K562 (cell line): ENCODE measurements around the gene OSBPL3. TPM values are rescaled to one million over a fixed set of nuclear protein-coding genes. Genes with fewer than 3 reads are reported as not detected.

ENCODE experiments used
- ATAC-seq: fragments of 200-7000 bp; cut with Tn5 transposase; 3 replicates; pipeline ENCODE4 v1.9.1; 2020; ENCODE audit warnings: moderate library complexity
- BruUV-seq: library from RNA; stranded (reverse); fragments of 400-500 nt; replicated peaks from 2 replicates; lab custom pipeline; 2021; lab: Mats Ljungman, UMichigan
- CTCF ChIA-PET: fragments of 300-600 bp; formaldehyde crosslinking; extraction: SDS; loops from one replicate; lab custom pipeline; 2021; ENCODE audit warnings: low intra/inter-chr PET ratio; lab: Yijun Ruan, JAX
- POLR2A ChIA-PET: fragments of 300-600, 350-650 bp; sonication (Branson Sonifier 250); formaldehyde crosslinking; extraction: SDS; loops from one replicate; lab custom pipeline; 2021; ENCODE audit warnings: antibody characterized with exemption, inconsistent platforms; lab: Yijun Ruan, JAX
- DNase-seq, 4 experiments: peaks; one replicate each; pipeline versions ENCODE4 v3.0.0 to v3.0.0-alpha.2; 2011 to 2018; ENCODE audit warnings: low spot score in 3 of 4, mixed read lengths in 3 of 4; ENCODE audit errors: extremely low read depth in 1 of 4
- FAIRE-seq: peaks from 2 replicates; lab custom pipeline; 2011; peaks lifted over from hg19 to GRCh38; lab: Jason Lieb, UNC
- H2AFZ ChIP-seq: 2 replicates; pipeline ENCODE4 v1.6.0; 2011; ENCODE audit warnings: low read depth, low read length, control low read depth, inconsistent platforms
- H3K27ac ChIP-seq: fragments of 200-600 bp; 3 replicates; pipeline ENCODE4 v1.8.0; 2011; ENCODE audit warnings: low read depth, mild to moderate bottlenecking, control low read depth, inconsistent platforms, low read length, moderate library complexity, mixed read lengths; ENCODE audit errors: extremely low read depth
- H3K27me3 ChIP-seq, 2 experiments: fragments of 300-600 bp in 1 of 2; 2 replicates in 1 of 2; 3 replicates in 1 of 2; pipeline versions ENCODE4 v1.6.0 to v1.8.0; 2011; ENCODE audit warnings: inconsistent platforms in 2 of 2, low read length in 2 of 2, mild to moderate bottlenecking in 1 of 2, mixed read lengths in 1 of 2, moderate library complexity in 1 of 2; ENCODE audit not compliant: control insufficient read depth in 2 of 2, insufficient read depth in 2 of 2
- H3K36me3 ChIP-seq: fragments of 300-600 bp; 3 replicates; pipeline ENCODE4 v1.8.0; 2011; ENCODE audit warnings: mild to moderate bottlenecking, low read length, inconsistent platforms; ENCODE audit not compliant: control insufficient read depth, insufficient read depth
- H3K4me1 ChIP-seq, 2 experiments: fragments of 200-600 bp in 1 of 2; replicated peaks in 1 of 2; 2 replicates in 1 of 2; 3 replicates in 1 of 2; pipeline versions ENCODE4 v1.5.1 to v1.8.0; 2011; ENCODE audit warnings: inconsistent platforms in 2 of 2, low read length in 2 of 2, mild to moderate bottlenecking in 1 of 2, mixed read lengths in 1 of 2, moderate library complexity in 1 of 2; ENCODE audit not compliant: control insufficient read depth in 2 of 2, insufficient read depth in 2 of 2
- H3K4me2 ChIP-seq: 2 replicates; pipeline ENCODE4 v1.6.1; 2011; ENCODE audit warnings: low read length, control low read depth, inconsistent platforms, mixed read lengths; ENCODE audit not compliant: insufficient read depth
- H3K4me3 ChIP-seq: fragments of 200-600 bp; sonication (generic), shearing (Covaris generic); 2 replicates; pipeline ENCODE4 v1.5.1; 2016; ENCODE audit warnings: control low read depth, inconsistent platforms
- H3K79me2 ChIP-seq: fragments of 200-600 bp; 3 replicates; pipeline ENCODE4 v1.8.0; 2011; ENCODE audit warnings: low read length, inconsistent platforms; ENCODE audit not compliant: control insufficient read depth, insufficient read depth
- H3K9ac ChIP-seq, 2 experiments: 2 replicates each; pipeline versions ENCODE4 v1.6.0 to v1.6.1; 2011; ENCODE audit warnings: low read depth in 2 of 2, low read length in 2 of 2, control low read depth in 1 of 2, inconsistent platforms in 1 of 2, mild to moderate bottlenecking in 1 of 2, mixed read lengths in 1 of 2; ENCODE audit not compliant: insufficient read depth in 1 of 2
- H3K9me1 ChIP-seq: one replicate; pipeline ENCODE4 v1.6.0; 2011; ENCODE audit warnings: inconsistent platforms, mild to moderate bottlenecking, low read length, moderate library complexity; ENCODE audit not compliant: control insufficient read depth, insufficient read depth
- H3K9me3 ChIP-seq: replicated peaks from 2 replicates; pipeline ENCODE4 v1.5.1; 2011; ENCODE audit warnings: low read depth, low read length, inconsistent platforms; ENCODE audit not compliant: control insufficient read depth, insufficient read depth
- H4K20me1 ChIP-seq: replicated peaks from 2 replicates; pipeline ENCODE4 v1.6.1; 2011; ENCODE audit warnings: low read length, inconsistent platforms, mixed read lengths; ENCODE audit not compliant: control insufficient read depth, insufficient read depth
- CHCHD3 ChIP-seq: fragments of 250-450 bp; sonication (Bioruptor Pico); IDR thresholded peaks from 2 replicates; pipeline ENCODE4 v2.1.2; 2022; ENCODE audit warnings: mild to moderate bottlenecking
- CXXC5 ChIP-seq: fragments of 250-450 bp; sonication (Bioruptor Pico); IDR thresholded peaks from 2 replicates; pipeline ENCODE4 v1.8.0; 2022; ENCODE audit warnings: inconsistent platforms, mild to moderate bottlenecking, moderate library complexity
- EP400 ChIP-seq: fragments of 450-650 bp; IDR thresholded peaks from 2 replicates; pipeline ENCODE4 v1.6.1; 2017; ENCODE audit warnings: antibody characterized with exemption, mild to moderate bottlenecking, moderate library complexity
- LARP7 ChIP-seq: fragments of 450-650 bp; IDR thresholded peaks from 2 replicates; pipeline ENCODE4 v1.6.1; 2016
- MECOM ChIP-seq: fragments of 250-450 bp; sonication (Bioruptor Pico); IDR thresholded peaks from 2 replicates; pipeline ENCODE4 v1.8.0; 2022; ENCODE audit warnings: inconsistent platforms
- PCBP2 ChIP-seq: fragments of 200-400 bp; formaldehyde crosslinking; IDR thresholded peaks from 2 replicates; pipeline ENCODE4 v1.6.1; 2018; ENCODE audit warnings: low read length, low read depth, mild to moderate bottlenecking, moderate library complexity; ENCODE audit not compliant: poor library complexity, severe bottlenecking
- PHF21A ChIP-seq: fragments of 450-650 bp; IDR thresholded peaks from 2 replicates; pipeline ENCODE4 v1.6.1; 2017; ENCODE audit warnings: low read depth, borderline replicate concordance
- RAD51 ChIP-seq: fragments of 450-650 bp; IDR thresholded peaks from 2 replicates; pipeline ENCODE4 v1.7.1; 2016; ENCODE audit warnings: low read depth, mild to moderate bottlenecking, borderline replicate concordance
- RBFOX2 ChIP-seq: fragments of 200-400 bp; formaldehyde crosslinking; IDR thresholded peaks from 2 replicates; pipeline ENCODE4 v1.6.1; 2017; ENCODE audit warnings: low read depth, mild to moderate bottlenecking, low read length, moderate library complexity
- TGIF2 ChIP-seq: sonication (generic); formaldehyde crosslinking; IDR thresholded peaks from 2 replicates; pipeline ENCODE4 v1.8.1; 2022; ENCODE audit warnings: mild to moderate bottlenecking, missing genetic modification reagents, moderate library complexity
- ZFPM2 ChIP-seq: fragments of 250-450 bp; sonication (Bioruptor Pico); IDR thresholded peaks from 2 replicates; pipeline ENCODE4 v1.5.1; 2022; ENCODE audit warnings: mild to moderate bottlenecking
- ZNF586 ChIP-seq: fragments of 450-650 bp; formaldehyde crosslinking; conservative IDR thresholded peaks from 2 replicates; pipeline ENCODE4 v1.4.0; 2020; ENCODE audit warnings: mild to moderate bottlenecking, moderate library complexity
- ZNF699 ChIP-seq: fragments of 250-450 bp; sonication (Bioruptor Pico); IDR thresholded peaks from 2 replicates; pipeline ENCODE4 v1.8.0; 2021; ENCODE audit warnings: mild to moderate bottlenecking, moderate library complexity; ENCODE audit not compliant: insufficient replicate concordance
- WGBS: fragments of 100-300 bp; shearing (Covaris generic); methylation state at CpG from one replicate; pipeline ENCODE4 v1.1.6; 2016; ENCODE audit warnings: low coverage, mixed read lengths; ENCODE audit not compliant: insufficient coverage; ENCODE audit errors: missing lambda C conversion rate; 5-methylcytosine and 5-hydroxymethylcytosine counted together
- in situ Hi-C: fragments of 300-500 bp; cut with MboI; formaldehyde crosslinking; loops from 4 replicates; pipeline ENCODE4 v1.15.0; 2018; ENCODE audit warnings: inconsistent platforms, mixed read lengths
- intact Hi-C: fragments of 100-400 bp; cut with micrococcal nuclease; formaldehyde crosslinking; loops from 2 replicates; pipeline ENCODE4 v1.14.2; 2022
- polyA plus RNA-seq, 8 experiments: library from polyadenylated mRNA; depleted of rRNA in 4 of 8; stranded (reverse) in 5 of 8; unstranded in 3 of 8; fragments of >200 nt; fragmentation: Nextera tagmentation in 2 of 8; fragmentation: Illumina TruSeq in 1 of 8; extraction: Ambion mirVana in 2 of 8; extraction: Trizol in 1 of 8; gene quantifications; 2 replicates each; pipeline versions ENCODE4 v1.2.1 to v1.2.3, GENCODE V29; 2011 to 2014; ENCODE audit warnings: inconsistent platforms in 1 of 8, missing spikeins in 1 of 8
- total RNA-seq, 7 experiments: library from RNA; depleted of rRNA in 6 of 7; stranded (reverse); fragments of >200 nt in 6 of 7; fragmentation: Illumina TruSeq in 2 of 7; extraction: Trizol in 2 of 7; gene quantifications; 2 replicates each; pipeline versions ENCODE4 v1.2.1 to v1.2.3, GENCODE V29; 2011 to 2021; ENCODE audit warnings: low replicate concordance in 1 of 7
- TF ChIP-seq, protein P1 (sequence below): sonication (generic); formaldehyde crosslinking; IDR thresholded peaks from 2 replicates; pipeline ENCODE4 v1.9.0; 2022; ENCODE audit warnings: mild to moderate bottlenecking, missing genetic modification reagents
- TF ChIP-seq, protein P2 (sequence below): fragments of 450-650 bp; IDR thresholded peaks from one replicate; pipeline ENCODE4 v1.6.1; 2018; ENCODE audit warnings: mild to moderate bottlenecking, moderate library complexity; ENCODE audit not compliant: partially characterized antibody

The OSBPL3 gene
- total and polyA plus RNA-seq, 9 of the 15 experiments (the other 6 are each of a cell fraction or from before 2014, with no cell fraction given), result 4.8 to 37.2 (median 26.5) TPM

DNA sequence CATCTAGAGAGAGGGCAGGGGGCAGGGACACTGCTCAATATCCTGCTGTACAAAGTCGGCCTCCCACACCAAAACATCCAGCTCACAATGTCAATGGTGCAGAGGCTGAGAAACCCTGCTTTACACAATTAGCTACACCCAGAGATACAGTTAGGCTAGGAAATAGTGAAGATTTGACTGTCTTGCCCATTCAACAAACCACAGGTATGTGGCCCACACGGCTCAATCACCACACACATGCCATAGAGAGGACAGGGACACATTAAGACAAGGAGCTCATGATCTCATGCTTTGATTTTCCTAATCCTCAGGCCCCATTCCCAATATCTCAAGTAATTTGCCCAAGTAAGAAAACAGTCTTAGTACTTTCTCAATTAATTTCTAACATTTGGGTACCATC is 110.4 kb downstream of the OSBPL3 start:
- no peak for TF ChIP-seq PCBP2
- TF ChIP-seq LARP7, result no peak
- no peak for TF ChIP-seq EP400
- no peak for TF ChIP-seq CHCHD3 (CRISPR knock-in tag)
- no peak for TF ChIP-seq TGIF2 (CRISPR knock-in tag)
- no peak for TF ChIP-seq CXXC5 (CRISPR knock-in tag)
- no peak for TF ChIP-seq RAD51
- no peak for TF ChIP-seq ZNF699 (CRISPR knock-in tag)
- no peak for TF ChIP-seq RBFOX2
- TF ChIP-seq, protein P1, sequence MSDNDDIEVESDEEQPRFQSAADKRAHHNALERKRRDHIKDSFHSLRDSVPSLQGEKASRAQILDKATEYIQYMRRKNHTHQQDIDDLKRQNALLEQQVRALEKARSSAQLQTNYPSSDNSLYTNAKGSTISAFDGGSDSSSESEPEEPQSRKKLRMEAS (CRISPR knock-in tag), result no peak
- TF ChIP-seq MECOM (CRISPR knock-in tag), result no peak
- TF ChIP-seq PHF21A, result no peak
- no peak for TF ChIP-seq ZNF586 (CRISPR knock-in tag)
- no peak for TF ChIP-seq ZFPM2 (CRISPR knock-in tag)
- TF ChIP-seq, protein P2, sequence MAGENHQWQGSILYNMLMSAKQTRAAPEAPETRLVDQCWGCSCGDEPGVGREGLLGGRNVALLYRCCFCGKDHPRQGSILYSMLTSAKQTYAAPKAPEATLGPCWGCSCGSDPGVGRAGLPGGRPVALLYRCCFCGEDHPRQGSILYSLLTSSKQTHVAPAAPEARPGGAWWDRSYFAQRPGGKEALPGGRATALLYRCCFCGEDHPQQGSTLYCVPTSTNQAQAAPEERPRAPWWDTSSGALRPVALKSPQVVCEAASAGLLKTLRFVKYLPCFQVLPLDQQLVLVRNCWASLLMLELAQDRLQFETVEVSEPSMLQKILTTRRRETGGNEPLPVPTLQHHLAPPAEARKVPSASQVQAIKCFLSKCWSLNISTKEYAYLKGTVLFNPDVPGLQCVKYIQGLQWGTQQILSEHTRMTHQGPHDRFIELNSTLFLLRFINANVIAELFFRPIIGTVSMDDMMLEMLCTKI, result no peak
- no peaks in the 10 kb centered on the region for H4K20me1 ChIP-seq
- in situ Hi-C loops (no loop called here), intact Hi-C loops (no loop called here)
- ATAC-seq, result no peak
- no peak for DNase-seq
- ChIA-PET CTCF (no interaction called here), POLR2A (no interaction called here)
- H3K79me2 ChIP-seq, result no peaks in the 10 kb centered on the region
- H2AFZ ChIP-seq, result no peak overlapping the region
- BruUV-seq, result no TSS peak
- no peak for FAIRE-seq
- no peak overlapping the region for H3K4me3 ChIP-seq
- H3K9me3 ChIP-seq, result no peaks in the 10 kb centered on the region
- no peak overlapping the region for H3K9ac ChIP-seq
- H3K9me1 ChIP-seq, result no peaks in the 10 kb centered on the region
- WGBS, result 73% methylated on average over 2 of the region's 2 CpGs
- H3K4me1 ChIP-seq, result peaks cover 0 to 6% of the 10 kb centered on the region in 2 experiments; a peak in 2 of 5 replicates
- H3K27ac ChIP-seq, result no peak overlapping the region
- no peak overlapping the region for H3K4me2 ChIP-seq
- H3K27me3 ChIP-seq, result no peaks in the 10 kb centered on the region
- H3K36me3 ChIP-seq, result peaks cover 51% of the 10 kb centered on the region
